WTC11 (cell line): ENCODE data around the gene C3orf85. TPM values are rescaled to one million over a fixed set of nuclear protein-coding genes. Genes with fewer than 3 reads are reported as not detected.

Experiments used
- ATAC-seq: fragments of 200-7000 bp; cut with Tn5 transposase; 2 replicates; pipeline ENCODE4 v1.10.0; 2021; ENCODE audit warnings: mild to moderate bottlenecking, moderate library complexity
- CTCF ChIA-PET: fragments of 300-600 bp; sonication (Branson Sonifier 250); formaldehyde crosslinking; loops from one replicate; lab custom pipeline; 2021; ENCODE audit warnings: antibody characterized with exemption; lab: Charles Lee
- POLR2A ChIA-PET: fragments of 350-600 bp; sonication (Branson Sonifier 250); formaldehyde crosslinking; loops from one replicate; lab custom pipeline; 2021; ENCODE audit warnings: antibody characterized with exemption; lab: Charles Lee
- DNase-seq: peaks from one replicate; pipeline ENCODE4 v3.0.0; 2021; ENCODE audit warnings: low spot score
- H3K27ac Mint-ChIP-seq: 2 replicates; pipeline ENCODE4 v1.8.0; 2021; ENCODE audit warnings: mixed read lengths
- H3K27me3 Mint-ChIP-seq: 2 replicates; pipeline ENCODE4 v1.8.0; 2021; ENCODE audit warnings: low read depth, mild to moderate bottlenecking, moderate library complexity, mixed read lengths
- H3K36me3 Mint-ChIP-seq: 2 replicates; pipeline ENCODE4 v1.8.0; 2021; ENCODE audit warnings: mixed read lengths
- H3K4me1 Mint-ChIP-seq: 2 replicates; pipeline ENCODE4 v1.8.0; 2022; ENCODE audit warnings: mixed read lengths
- H3K4me3 Mint-ChIP-seq: 2 replicates; pipeline ENCODE4 v1.8.0; 2021; ENCODE audit warnings: mild to moderate bottlenecking, moderate library complexity, mixed read lengths
- H3K9me3 Mint-ChIP-seq: 2 replicates; pipeline ENCODE4 v1.8.0; 2021; ENCODE audit warnings: mixed read lengths
- CREB1 ChIP-seq: sonication (generic); formaldehyde crosslinking; IDR thresholded peaks from 2 replicates; pipeline ENCODE4 v1.8.0; 2023; ENCODE audit warnings: mild to moderate bottlenecking, missing genetic modification reagents
- CREM ChIP-seq: sonication (generic); formaldehyde crosslinking; IDR thresholded peaks from 2 replicates; pipeline ENCODE4 v1.8.1; 2022; ENCODE audit warnings: mild to moderate bottlenecking, missing genetic modification reagents, moderate library complexity
- ERG ChIP-seq: fragments of 250-450 bp; sonication (Bioruptor Pico); IDR thresholded peaks from 2 replicates; pipeline ENCODE4 v1.8.0; 2021; ENCODE audit warnings: mild to moderate bottlenecking
- FOXK1 ChIP-seq: sonication (generic); formaldehyde crosslinking; IDR thresholded peaks from 2 replicates; pipeline ENCODE4 v1.8.0; 2022; ENCODE audit warnings: mild to moderate bottlenecking, moderate library complexity, missing genetic modification reagents
- GRHL2 ChIP-seq: fragments of 250-450 bp; sonication (Bioruptor Pico); IDR thresholded peaks from 2 replicates; pipeline ENCODE4 v1.8.0; 2022; ENCODE audit warnings: mild to moderate bottlenecking, moderate library complexity; ENCODE audit not compliant: insufficient replicate concordance, severe bottlenecking
- HMGA2 ChIP-seq: fragments of 250-450 bp; sonication (Bioruptor Pico); IDR thresholded peaks from 2 replicates; pipeline ENCODE4 v1.4.0; 2021; ENCODE audit warnings: mild to moderate bottlenecking, moderate library complexity
- JUN ChIP-seq: sonication (generic); formaldehyde crosslinking; IDR thresholded peaks from 2 replicates; pipeline ENCODE4 v1.8.0; 2023; ENCODE audit warnings: mild to moderate bottlenecking, missing genetic modification reagents
- MXD4 ChIP-seq: fragments of 250-450 bp; sonication (Bioruptor Pico); IDR thresholded peaks from 2 replicates; pipeline ENCODE4 v1.8.0; 2021; ENCODE audit warnings: mild to moderate bottlenecking, moderate library complexity, borderline replicate concordance
- NR1H2 ChIP-seq: sonication (generic); formaldehyde crosslinking; IDR thresholded peaks from 2 replicates; pipeline ENCODE4 v1.9.0; 2021; ENCODE audit warnings: mild to moderate bottlenecking, moderate library complexity, missing genetic modification reagents
- NR2C2 ChIP-seq: sonication (generic); formaldehyde crosslinking; IDR thresholded peaks from 2 replicates; pipeline ENCODE4 v1.8.0; 2022; ENCODE audit warnings: mild to moderate bottlenecking, missing genetic modification reagents
- SMAD3 ChIP-seq: sonication (generic); formaldehyde crosslinking; IDR thresholded peaks from 2 replicates; pipeline ENCODE4 v1.8.0; 2022; ENCODE audit warnings: missing genetic modification reagents, mild to moderate bottlenecking, borderline replicate concordance
- SP1 ChIP-seq: sonication (generic); formaldehyde crosslinking; conservative IDR thresholded peaks from 2 replicates; pipeline ENCODE4 v1.8.1; 2022; ENCODE audit warnings: missing genetic modification reagents
- USF2 ChIP-seq: sonication (generic); formaldehyde crosslinking; IDR thresholded peaks from 2 replicates; pipeline ENCODE4 v1.8.1; 2023; ENCODE audit warnings: mild to moderate bottlenecking, missing genetic modification reagents, moderate library complexity
- ZNF138 ChIP-seq: sonication (generic); formaldehyde crosslinking; conservative IDR thresholded peaks from 2 replicates; pipeline ENCODE4 v1.8.1; 2022; ENCODE audit warnings: mild to moderate bottlenecking, moderate library complexity, missing genetic modification reagents
- ZNF232 ChIP-seq: sonication (generic); formaldehyde crosslinking; IDR thresholded peaks from 2 replicates; pipeline ENCODE4 v1.8.0; 2022; ENCODE audit warnings: mild to moderate bottlenecking, missing genetic modification reagents
- ZNF281 ChIP-seq: sonication (generic); formaldehyde crosslinking; IDR thresholded peaks from 2 replicates; pipeline ENCODE4 v1.8.0; 2023; ENCODE audit warnings: mild to moderate bottlenecking, missing genetic modification reagents
- ZNF396 ChIP-seq: fragments of 250-450 bp; sonication (Bioruptor Pico); IDR thresholded peaks from 2 replicates; pipeline ENCODE4 v1.8.0; 2021; ENCODE audit warnings: mild to moderate bottlenecking, moderate library complexity, borderline replicate concordance
- total RNA-seq: library from RNA; stranded (reverse); gene quantifications from 3 replicates; pipeline ENCODE4 v1.2.3, GENCODE V29; 2021
- TF ChIP-seq, protein P1 (sequence below): fragments of 250-450 bp; sonication (Bioruptor Pico); IDR thresholded peaks from 2 replicates; pipeline ENCODE4 v1.9.0; 2021; ENCODE audit warnings: mild to moderate bottlenecking
- TF ChIP-seq, protein P2 (sequence below): sonication (generic); formaldehyde crosslinking; IDR thresholded peaks from 2 replicates; pipeline ENCODE4 v1.8.0; 2022; ENCODE audit warnings: missing genetic modification reagents
- TF ChIP-seq, protein P3 (sequence below): sonication (generic); formaldehyde crosslinking; IDR thresholded peaks from 2 replicates; pipeline ENCODE4 v1.8.1; 2023; ENCODE audit warnings: mild to moderate bottlenecking, moderate library complexity, missing genetic modification reagents
- TF ChIP-seq, protein P4 (sequence below): sonication (generic); formaldehyde crosslinking; conservative IDR thresholded peaks from 2 replicates; pipeline ENCODE4 v1.8.1; 2022; ENCODE audit warnings: mild to moderate bottlenecking, missing genetic modification reagents
- TF ChIP-seq, protein P5 (sequence below): sonication (generic); formaldehyde crosslinking; IDR thresholded peaks from 2 replicates; pipeline ENCODE4 v1.8.1; 2022; ENCODE audit warnings: low read depth, missing genetic modification reagents, borderline replicate concordance

Gene C3orf85
- total RNA-seq, 1 experiment from 2014 or later: not detected

DNA sequence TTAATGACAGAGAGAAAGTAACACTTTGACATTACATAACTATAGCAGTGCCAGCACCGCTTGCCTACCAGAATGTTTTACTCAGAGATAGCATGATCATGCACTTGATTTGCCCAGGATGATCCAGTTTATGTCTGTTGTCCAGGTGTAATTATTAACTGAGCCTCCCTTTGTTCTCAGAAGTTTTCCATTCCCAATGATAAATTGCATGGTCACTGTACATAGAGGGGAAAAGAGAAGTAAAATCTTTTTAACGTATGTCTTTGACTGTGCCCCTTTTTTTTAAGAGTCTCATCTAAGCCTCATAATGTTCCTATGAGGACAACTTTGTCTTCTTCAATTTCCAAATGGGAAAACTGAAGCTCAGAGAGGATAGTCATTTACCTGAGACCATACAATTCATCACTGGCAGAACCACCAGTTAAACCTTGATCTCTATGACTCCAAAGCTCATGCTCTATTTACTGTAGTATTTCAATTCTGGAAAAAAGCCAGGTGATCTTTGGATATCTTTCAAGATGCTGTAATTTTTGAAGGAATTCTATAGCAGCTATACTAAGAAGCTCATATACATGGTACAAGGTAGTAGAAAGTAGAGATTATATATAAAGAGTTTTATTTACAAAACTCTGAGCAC lies 25.1 kb downstream of the C3orf85 start:
- H3K9me3 Mint-ChIP-seq: peaks cover 16% of the 10 kb centered on the region
- no peak overlapping the region for H3K27ac Mint-ChIP-seq
- DNase-seq: no peak
- H3K27me3 Mint-ChIP-seq: no peaks in the 10 kb centered on the region
- ATAC-seq: no peak
- no peak overlapping the region for H3K4me3 Mint-ChIP-seq
- TF ChIP-seq ZNF232 (CRISPR knock-in tag) (no peak), JUN (CRISPR knock-in tag) (no peak), SMAD3 (CRISPR knock-in tag) (no peak), FOXK1 (CRISPR knock-in tag) (no peak), ZNF138 (CRISPR knock-in tag) (no peak)
- TF ChIP-seq, protein P1, sequence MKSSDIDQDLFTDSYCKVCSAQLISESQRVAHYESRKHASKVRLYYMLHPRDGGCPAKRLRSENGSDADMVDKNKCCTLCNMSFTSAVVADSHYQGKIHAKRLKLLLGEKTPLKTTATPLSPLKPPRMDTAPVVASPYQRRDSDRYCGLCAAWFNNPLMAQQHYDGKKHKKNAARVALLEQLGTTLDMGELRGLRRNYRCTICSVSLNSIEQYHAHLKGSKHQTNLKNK (CRISPR knock-in tag): no peak
- TF ChIP-seq, protein P2, sequence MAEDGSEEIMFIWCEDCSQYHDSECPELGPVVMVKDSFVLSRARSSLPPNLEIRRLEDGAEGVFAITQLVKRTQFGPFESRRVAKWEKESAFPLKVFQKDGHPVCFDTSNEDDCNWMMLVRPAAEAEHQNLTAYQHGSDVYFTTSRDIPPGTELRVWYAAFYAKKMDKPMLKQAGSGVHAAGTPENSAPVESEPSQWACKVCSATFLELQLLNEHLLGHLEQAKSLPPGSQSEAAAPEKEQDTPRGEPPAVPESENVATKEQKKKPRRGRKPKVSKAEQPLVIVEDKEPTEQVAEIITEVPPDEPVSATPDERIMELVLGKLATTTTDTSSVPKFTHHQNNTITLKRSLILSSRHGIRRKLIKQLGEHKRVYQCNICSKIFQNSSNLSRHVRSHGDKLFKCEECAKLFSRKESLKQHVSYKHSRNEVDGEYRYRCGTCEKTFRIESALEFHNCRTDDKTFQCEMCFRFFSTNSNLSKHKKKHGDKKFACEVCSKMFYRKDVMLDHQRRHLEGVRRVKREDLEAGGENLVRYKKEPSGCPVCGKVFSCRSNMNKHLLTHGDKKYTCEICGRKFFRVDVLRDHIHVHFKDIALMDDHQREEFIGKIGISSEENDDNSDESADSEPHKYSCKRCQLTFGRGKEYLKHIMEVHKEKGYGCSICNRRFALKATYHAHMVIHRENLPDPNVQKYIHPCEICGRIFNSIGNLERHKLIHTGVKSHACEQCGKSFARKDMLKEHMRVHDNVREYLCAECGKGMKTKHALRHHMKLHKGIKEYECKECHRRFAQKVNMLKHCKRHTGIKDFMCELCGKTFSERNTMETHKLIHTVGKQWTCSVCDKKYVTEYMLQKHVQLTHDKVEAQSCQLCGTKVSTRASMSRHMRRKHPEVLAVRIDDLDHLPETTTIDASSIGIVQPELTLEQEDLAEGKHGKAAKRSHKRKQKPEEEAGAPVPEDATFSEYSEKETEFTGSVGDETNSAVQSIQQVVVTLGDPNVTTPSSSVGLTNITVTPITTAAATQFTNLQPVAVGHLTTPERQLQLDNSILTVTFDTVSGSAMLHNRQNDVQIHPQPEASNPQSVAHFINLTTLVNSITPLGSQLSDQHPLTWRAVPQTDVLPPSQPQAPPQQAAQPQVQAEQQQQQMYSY (CRISPR knock-in tag): no peak
- H3K36me3 Mint-ChIP-seq: peaks cover 5% of the 10 kb centered on the region
- peaks cover 8% of the 10 kb centered on the region for H3K4me1 Mint-ChIP-seq
- ChIA-PET CTCF (no interaction called here), POLR2A (no interaction called here)

DNA sequence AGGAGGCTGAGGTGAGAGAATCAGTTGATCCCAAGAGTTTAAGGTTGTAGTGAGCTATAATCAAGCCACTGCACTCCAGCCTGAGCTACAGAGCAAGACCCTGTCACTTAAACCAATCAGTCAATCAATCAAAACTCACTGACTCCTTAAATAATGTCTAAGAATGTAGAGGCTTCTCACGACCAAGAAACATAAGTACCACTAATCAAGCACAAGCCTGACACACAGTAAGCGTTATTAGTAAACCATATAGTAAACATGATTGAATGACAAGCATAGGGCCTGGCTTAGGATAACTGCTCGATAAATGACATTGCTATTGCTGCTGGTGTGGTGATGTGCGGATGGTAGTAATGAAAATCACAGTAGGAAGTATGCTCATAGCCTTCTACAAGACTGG lies 29.4 kb downstream of the C3orf85 start:
- Mint-ChIP-seq H3K36me3 (no peaks in the 10 kb centered on the region), H3K4me1 (peaks cover 23% of the 10 kb centered on the region), H3K27me3 (no peaks in the 10 kb centered on the region), H3K9me3 (no peaks in the 10 kb centered on the region; the same call in 1 of the 2 replicates), H3K27ac (no peak overlapping the region), H3K4me3 (no peak overlapping the region)
- DNase-seq: no peak
- POLR2A ChIA-PET: no interaction called here
- ATAC-seq: no peak
- CTCF ChIA-PET: no interaction called here
- TF ChIP-seq ZNF232 (CRISPR knock-in tag) (no peak), GRHL2 (CRISPR knock-in tag) (no peak), CREM (CRISPR knock-in tag) (no peak), ZNF281 (CRISPR knock-in tag) (no peak), CREB1 (no peak), MXD4 (CRISPR knock-in tag) (no peak), ZNF396 (CRISPR knock-in tag) (no peak), NR1H2 (CRISPR knock-in tag) (no peak), USF2 (CRISPR knock-in tag) (no peak), SP1 (CRISPR knock-in tag) (no peak), NR2C2 (CRISPR knock-in tag) (no peak), ERG (CRISPR knock-in tag) (no peak), HMGA2 (CRISPR knock-in tag) (no peak)
- TF ChIP-seq, protein P3, sequence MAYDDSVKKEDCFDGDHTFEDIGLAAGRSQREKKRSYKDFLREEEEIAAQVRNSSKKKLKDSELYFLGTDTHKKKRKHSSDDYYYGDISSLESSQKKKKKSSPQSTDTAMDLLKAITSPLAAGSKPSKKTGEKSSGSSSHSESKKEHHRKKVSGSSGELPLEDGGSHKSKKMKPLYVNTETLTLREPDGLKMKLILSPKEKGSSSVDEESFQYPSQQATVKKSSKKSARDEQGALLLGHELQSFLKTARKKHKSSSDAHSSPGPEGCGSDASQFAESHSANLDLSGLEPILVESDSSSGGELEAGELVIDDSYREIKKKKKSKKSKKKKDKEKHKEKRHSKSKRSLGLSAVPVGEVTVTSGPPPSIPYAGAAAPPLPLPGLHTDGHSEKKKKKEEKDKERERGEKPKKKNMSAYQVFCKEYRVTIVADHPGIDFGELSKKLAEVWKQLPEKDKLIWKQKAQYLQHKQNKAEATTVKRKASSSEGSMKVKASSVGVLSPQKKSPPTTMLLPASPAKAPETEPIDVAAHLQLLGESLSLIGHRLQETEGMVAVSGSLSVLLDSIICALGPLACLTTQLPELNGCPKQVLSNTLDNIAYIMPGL (CRISPR knock-in tag): no peak
- TF ChIP-seq, protein P4, sequence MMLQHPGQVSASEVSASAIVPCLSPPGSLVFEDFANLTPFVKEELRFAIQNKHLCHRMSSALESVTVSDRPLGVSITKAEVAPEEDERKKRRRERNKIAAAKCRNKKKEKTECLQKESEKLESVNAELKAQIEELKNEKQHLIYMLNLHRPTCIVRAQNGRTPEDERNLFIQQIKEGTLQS (CRISPR knock-in tag): no peak
- TF ChIP-seq, protein P5, sequence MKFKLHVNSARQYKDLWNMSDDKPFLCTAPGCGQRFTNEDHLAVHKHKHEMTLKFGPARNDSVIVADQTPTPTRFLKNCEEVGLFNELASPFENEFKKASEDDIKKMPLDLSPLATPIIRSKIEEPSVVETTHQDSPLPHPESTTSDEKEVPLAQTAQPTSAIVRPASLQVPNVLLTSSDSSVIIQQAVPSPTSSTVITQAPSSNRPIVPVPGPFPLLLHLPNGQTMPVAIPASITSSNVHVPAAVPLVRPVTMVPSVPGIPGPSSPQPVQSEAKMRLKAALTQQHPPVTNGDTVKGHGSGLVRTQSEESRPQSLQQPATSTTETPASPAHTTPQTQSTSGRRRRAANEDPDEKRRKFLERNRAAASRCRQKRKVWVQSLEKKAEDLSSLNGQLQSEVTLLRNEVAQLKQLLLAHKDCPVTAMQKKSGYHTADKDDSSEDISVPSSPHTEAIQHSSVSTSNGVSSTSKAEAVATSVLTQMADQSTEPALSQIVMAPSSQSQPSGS: no peak
